Upper lobe of right lung (tissue), 1 donor: ENCODE data around the gene KDM2A. TPM values are rescaled to one million over a fixed set of nuclear protein-coding genes. Genes with fewer than 3 reads are reported as not detected.

Experiments used
- ATAC-seq: fragments of 200-7000 bp; cut with Tn5 transposase; one replicate; pipeline ENCODE4 v1.9.1; 2020; ENCODE audit warnings: mild to moderate bottlenecking, moderate library complexity
- DNase-seq: peaks from one replicate; pipeline ENCODE4 v3.0.0-alpha.2; 2020
- H3K27ac ChIP-seq: fragments of 200-600 bp; one replicate; pipeline ENCODE4 v1.8.0; 2022
- H3K27me3 ChIP-seq: fragments of 200-600 bp; one replicate; pipeline ENCODE4 v1.8.0; 2022; ENCODE audit warnings: mild to moderate bottlenecking
- H3K36me3 ChIP-seq: fragments of 200-600 bp; one replicate; pipeline ENCODE4 v1.8.0; 2022
- H3K4me1 ChIP-seq: fragments of 200-600 bp; one replicate; pipeline ENCODE4 v1.8.0; 2022
- H3K4me3 ChIP-seq: fragments of 200-600 bp; one replicate; pipeline ENCODE4 v1.8.0; 2022; ENCODE audit warnings: mild to moderate bottlenecking
- H3K9me3 ChIP-seq: fragments of 200-600 bp; one replicate; pipeline ENCODE4 v1.8.0; 2022
- intact Hi-C: fragments of 100-400 bp; cut with DNase I; formaldehyde crosslinking; loops from one replicate; pipeline ENCODE4 v1.11.0; 2022
- total RNA-seq: library from RNA; stranded (reverse); fragmentation: NEBNext Ultra II Directional; extraction: Animal tissue kit (Norgen Biotek cat#: 25700); gene quantifications from one replicate; pipeline ENCODE4 v1.2.1, GENCODE V29; 2021
- TF ChIP-seq, protein P1 (sequence below): fragments of 200-600 bp; IDR thresholded peaks from one replicate; pipeline ENCODE4 v1.8.0; 2022; ENCODE audit warnings: antibody characterized with exemption
- donor health status: DM: no; HTN: yes; CAD: no; lungs with severe emphysema.

The KDM2A gene
- total RNA-seq, 1 donor from 2014 or later, result 79.5 TPM

DNA sequence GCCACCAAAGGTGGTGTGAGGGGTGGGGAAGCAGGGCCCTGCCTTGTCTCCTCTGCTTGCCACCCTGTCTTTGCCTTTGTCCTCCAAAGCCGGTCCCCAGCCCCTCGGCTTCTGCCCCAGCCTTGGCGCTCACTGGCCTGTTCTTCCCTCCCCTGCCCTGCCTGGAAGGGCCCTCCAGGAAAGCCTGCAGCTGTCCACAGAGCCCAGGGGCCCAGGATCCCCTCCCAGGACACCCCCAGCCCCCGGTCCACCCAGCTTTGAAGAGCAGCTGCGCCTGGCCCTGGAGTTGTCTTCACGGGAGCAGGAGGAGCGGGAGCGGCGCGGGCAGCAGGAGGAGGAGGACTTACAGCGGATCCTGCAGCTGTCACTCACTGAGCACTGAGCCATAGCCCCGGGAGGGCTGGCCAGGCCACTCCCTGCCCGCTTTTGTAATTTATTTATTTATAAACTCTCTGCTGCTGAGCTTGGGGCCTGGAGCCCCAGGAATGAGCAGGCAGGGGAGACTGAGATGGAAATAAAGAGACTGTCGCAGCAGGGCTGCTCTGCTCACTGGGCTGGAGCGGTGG lies 183.0 kb downstream of the KDM2A start:
- DNase-seq (peak; percentile 83), ATAC-seq (peak; percentile 59)
- intact Hi-C loops, result no loop called here
- TF ChIP-seq, protein P1, sequence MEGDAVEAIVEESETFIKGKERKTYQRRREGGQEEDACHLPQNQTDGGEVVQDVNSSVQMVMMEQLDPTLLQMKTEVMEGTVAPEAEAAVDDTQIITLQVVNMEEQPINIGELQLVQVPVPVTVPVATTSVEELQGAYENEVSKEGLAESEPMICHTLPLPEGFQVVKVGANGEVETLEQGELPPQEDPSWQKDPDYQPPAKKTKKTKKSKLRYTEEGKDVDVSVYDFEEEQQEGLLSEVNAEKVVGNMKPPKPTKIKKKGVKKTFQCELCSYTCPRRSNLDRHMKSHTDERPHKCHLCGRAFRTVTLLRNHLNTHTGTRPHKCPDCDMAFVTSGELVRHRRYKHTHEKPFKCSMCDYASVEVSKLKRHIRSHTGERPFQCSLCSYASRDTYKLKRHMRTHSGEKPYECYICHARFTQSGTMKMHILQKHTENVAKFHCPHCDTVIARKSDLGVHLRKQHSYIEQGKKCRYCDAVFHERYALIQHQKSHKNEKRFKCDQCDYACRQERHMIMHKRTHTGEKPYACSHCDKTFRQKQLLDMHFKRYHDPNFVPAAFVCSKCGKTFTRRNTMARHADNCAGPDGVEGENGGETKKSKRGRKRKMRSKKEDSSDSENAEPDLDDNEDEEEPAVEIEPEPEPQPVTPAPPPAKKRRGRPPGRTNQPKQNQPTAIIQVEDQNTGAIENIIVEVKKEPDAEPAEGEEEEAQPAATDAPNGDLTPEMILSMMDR, result no peak
- Histone ChIP-seq H3K36me3 (peaks cover 36% of the 10 kb centered on the region), H3K27me3 (no peaks in the 10 kb centered on the region), H3K27ac (peak overlapping the region; percentile 86), H3K9me3 (no peaks in the 10 kb centered on the region), H3K4me1 (peaks cover 25% of the 10 kb centered on the region), H3K4me3 (peak overlapping the region; percentile 99)

DNA sequence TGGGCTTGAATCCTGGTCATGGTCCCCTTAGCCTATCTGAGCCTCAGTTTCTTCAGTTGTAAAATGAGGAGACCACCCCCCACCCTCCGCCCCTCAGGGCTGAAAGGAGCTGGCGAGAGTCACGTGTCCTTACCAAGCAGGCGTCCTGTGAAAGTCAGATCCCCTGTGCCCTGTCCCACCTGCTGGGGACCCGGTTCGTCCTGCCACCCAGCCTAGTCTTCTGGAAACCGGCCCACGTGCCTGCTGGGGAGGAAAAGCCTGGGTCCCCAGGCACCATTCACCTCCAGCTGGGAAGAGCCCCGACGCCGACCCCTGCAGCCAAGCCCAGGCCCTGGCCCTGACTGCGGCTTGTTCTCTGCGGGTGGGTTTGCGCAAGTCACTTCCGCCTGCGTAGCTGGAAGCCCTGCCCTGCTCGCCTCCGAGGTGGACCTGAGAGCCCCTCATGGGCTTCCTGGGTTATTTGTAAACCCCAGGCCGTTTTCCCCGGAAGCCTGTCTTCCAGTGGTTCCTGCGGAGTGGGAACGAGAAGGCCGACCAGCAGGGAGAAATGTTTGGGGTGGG lies 183.6 kb downstream of the KDM2A start:
- H3K9me3 ChIP-seq, result no peaks in the 10 kb centered on the region
- TF ChIP-seq, protein P1, result no peak
- peak overlapping the region; percentile 86 for H3K27ac ChIP-seq
- DNase-seq (peak; percentile 88), ATAC-seq (peak; percentile 57)
- H3K4me1 ChIP-seq, result peaks cover 25% of the 10 kb centered on the region
- no peaks in the 10 kb centered on the region for H3K27me3 ChIP-seq
- H3K36me3 ChIP-seq, result peaks cover 37% of the 10 kb centered on the region
- peak overlapping the region; percentile 99 for H3K4me3 ChIP-seq
- intact Hi-C loops, result no loop called here

DNA sequence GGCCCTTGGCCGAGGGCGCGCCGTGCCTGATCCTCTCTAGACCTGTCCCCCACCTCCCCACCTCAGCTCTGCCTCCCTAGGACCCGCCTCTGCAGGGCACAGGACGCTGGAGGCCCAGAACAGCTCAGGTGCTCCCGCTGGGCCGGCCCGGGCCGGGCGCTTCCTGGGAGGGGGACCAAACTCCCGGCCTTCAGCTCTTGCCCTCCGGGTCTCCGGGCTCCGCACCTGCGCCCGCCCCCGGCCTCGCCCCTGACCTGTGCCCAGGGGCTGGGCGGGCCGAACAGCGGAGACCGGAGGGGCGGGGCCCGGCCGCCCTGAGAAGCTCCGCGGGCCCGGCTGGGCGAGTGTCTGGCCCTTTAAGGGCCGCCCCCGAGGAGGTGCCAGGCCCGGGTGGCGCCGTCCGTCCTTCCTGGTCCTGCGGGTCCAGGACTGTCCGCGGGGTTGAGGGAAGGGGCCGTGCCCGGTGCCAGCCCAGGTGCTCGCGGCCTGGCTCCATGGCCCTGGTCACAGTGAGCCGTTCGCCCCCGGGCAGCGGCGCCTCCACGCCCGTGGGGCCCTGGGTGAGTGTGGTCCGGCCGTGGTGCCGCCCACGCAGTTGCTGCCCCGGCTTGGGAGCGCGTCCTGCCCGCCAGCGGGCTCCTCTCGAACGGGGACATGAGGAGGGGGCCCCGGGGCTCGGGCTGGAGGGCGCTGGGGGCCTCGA lies 184.2 kb downstream of the KDM2A start, which contains the start of gene SSH3:
Gene SSH3, plus strand, starts transcription at position 399 of the 703 bp plus-strand sequence. Its CDS starts 96 bp downstream, at position 495.
- no peaks in the 10 kb centered on the region for H3K27me3 ChIP-seq
- H3K4me1 ChIP-seq, result peaks cover 25% of the 10 kb centered on the region
- intact Hi-C loops, result no loop called here
- H3K4me3 ChIP-seq, result peak within 1 kb of the TSS; percentile 99
- peaks cover 41% of the 10 kb centered on the region for H3K36me3 ChIP-seq
- no peaks in the 10 kb centered on the region for H3K9me3 ChIP-seq
- TF ChIP-seq, protein P1, result no peak
- peak; percentile 94 for ATAC-seq
- peak; percentile 94 for DNase-seq
- H3K27ac ChIP-seq, result peak within 1 kb of the TSS; percentile 86

DNA sequence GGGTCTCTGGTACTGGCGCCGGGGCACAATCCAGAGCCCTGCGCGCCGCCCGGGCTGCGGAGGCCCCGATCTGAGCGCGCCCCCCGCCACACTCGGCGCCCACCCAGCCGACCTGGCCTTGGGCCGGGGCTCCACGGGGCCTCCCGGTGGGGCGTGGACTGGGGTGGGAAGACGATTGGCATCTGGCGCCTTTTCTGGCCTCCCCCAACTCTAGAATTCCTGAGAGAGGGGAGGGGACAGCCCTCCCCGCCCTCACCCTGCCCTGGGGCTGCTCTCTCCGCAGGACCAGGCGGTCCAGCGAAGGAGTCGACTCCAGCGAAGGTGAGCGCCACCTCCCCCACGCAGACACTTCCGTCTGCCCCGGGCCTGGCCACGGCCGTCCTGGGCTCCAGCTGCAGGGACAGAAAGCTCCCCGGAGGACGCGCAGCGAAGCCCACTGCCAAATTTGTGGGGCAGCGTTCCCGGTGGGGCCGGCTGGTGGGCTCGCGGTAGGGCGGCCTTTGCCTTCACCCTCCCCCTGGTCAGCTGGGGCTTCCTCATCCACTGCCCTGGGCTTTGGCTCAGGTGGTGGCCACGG lies 184.9 kb downstream of the KDM2A start:
- H3K27ac ChIP-seq, result peak overlapping the region; percentile 86
- H3K9me3 ChIP-seq, result no peaks in the 10 kb centered on the region
- ATAC-seq (peak; percentile 50), DNase-seq (peak; percentile 79)
- no peaks in the 10 kb centered on the region for H3K27me3 ChIP-seq
- peaks cover 25% of the 10 kb centered on the region for H3K4me1 ChIP-seq
- intact Hi-C loops, result no loop called here
- peaks cover 43% of the 10 kb centered on the region for H3K36me3 ChIP-seq
- TF ChIP-seq, protein P1, result no peak
- H3K4me3 ChIP-seq, result peak overlapping the region; percentile 99

DNA sequence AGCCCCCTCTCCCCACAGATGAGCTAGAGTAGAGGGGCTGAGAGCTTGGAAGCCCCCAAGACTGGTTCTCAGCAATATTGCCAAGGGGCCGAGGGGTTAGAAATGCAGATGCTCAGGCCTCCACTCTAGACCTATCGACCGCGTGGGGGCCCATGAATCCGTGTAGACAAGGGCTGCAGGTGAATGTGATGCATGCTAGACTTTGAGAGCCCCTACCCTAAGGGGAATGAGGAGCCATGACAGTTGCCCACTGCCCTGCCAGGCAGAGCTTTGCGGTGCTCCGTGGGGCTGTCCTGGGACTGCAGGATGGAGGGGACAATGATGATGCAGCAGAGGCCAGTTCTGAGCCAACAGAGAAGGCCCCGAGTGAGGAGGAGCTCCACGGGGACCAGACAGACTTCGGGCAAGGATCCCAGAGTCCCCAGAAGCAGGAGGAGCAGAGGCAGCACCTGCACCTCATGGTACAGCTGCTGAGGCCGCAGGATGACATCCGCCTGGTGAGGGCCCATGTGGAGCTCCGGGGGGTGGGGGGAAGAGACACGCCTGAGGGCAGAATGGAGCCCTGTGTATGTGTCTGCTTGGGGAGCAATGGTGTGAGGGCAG lies 185.5 kb downstream of the KDM2A start:
- H3K36me3 ChIP-seq, result peaks cover 43% of the 10 kb centered on the region
- intact Hi-C loops, result no loop called here
- peaks cover 25% of the 10 kb centered on the region for H3K4me1 ChIP-seq
- DNase-seq (peak; percentile 56), ATAC-seq (no peak)
- H3K27me3 ChIP-seq, result no peaks in the 10 kb centered on the region
- TF ChIP-seq, protein P1, result no peak
- no peaks in the 10 kb centered on the region for H3K9me3 ChIP-seq
- peak overlapping the region; percentile 86 for H3K27ac ChIP-seq
- peak overlapping the region; percentile 99 for H3K4me3 ChIP-seq
